Esophagus muscularis mucosa (tissue), 4 donors: ENCODE results near the gene LMF2. TPM values are rescaled to one million over a fixed set of nuclear protein-coding genes. Genes with fewer than 3 reads are reported as not detected.
A peak's percentile ranks its signal among the peaks of the same experiment; 100 is the strongest.

Experiments
- DNase-seq: peaks from one replicate; pipeline ENCODE4 v3.0.0-alpha.2; 2017; ENCODE audit errors: extremely low spot score
- H3K27ac ChIP-seq, 4 donors: fragments of 200-600 bp; sonication (generic); replicated peaks in 1 of 4; 1 replicate in 3 of 4; 2 replicates in 1 of 4; pipeline ENCODE4 v1.5.1; 2016 to 2019; ENCODE audit warnings: mild to moderate bottlenecking in 1 of 4
- H3K27me3 ChIP-seq, 4 donors: fragments of 200-600 bp; sonication (generic); one replicate each; pipeline versions ENCODE4 v1.5.1 to v1.6.0; 2016 to 2019
- H3K36me3 ChIP-seq, 4 donors: fragments of 200-600 bp; sonication (generic); one replicate each; pipeline ENCODE4 v1.5.1; 2016 to 2019
- H3K4me1 ChIP-seq, 4 donors: fragments of 200-600 bp; sonication (generic); one replicate each; pipeline ENCODE4 v1.5.1; 2016 to 2019
- H3K4me3 ChIP-seq, 4 donors: fragments of 200-600 bp; sonication (generic); 1 replicate in 2 of 4; 2 replicates in 2 of 4; pipeline ENCODE4 v1.5.1; 2016 to 2019; ENCODE audit warnings: mild to moderate bottlenecking in 4 of 4, moderate library complexity in 1 of 4
- H3K9me3 ChIP-seq, 4 donors: fragments of 200-600 bp; sonication (generic); 1 replicate in 3 of 4; 2 replicates in 1 of 4; pipeline ENCODE4 v1.5.1; 2016 to 2019
- EP300 ChIP-seq: sonication (generic); formaldehyde crosslinking; IDR thresholded peaks from one replicate; pipeline ENCODE4 v1.6.1; 2017; ENCODE audit warnings: antibody characterized with exemption
- POLR2A ChIP-seq: fragments of 450-650 bp; IDR thresholded peaks from one replicate; pipeline ENCODE4 v1.6.1; 2017; ENCODE audit warnings: antibody characterized with exemption, moderate library complexity, mild to moderate bottlenecking, low read depth
- POLR2AphosphoS5 ChIP-seq, 2 donors: sonication (generic); formaldehyde crosslinking; IDR thresholded peaks; one replicate each; pipeline ENCODE4 v1.6.1; 2017; ENCODE audit warnings: antibody characterized with exemption in 2 of 2
- WGBS: methylation state at CpG from one replicate; pipeline ENCODE4 v1.1.5; 2018; 5-methylcytosine and 5-hydroxymethylcytosine counted together
- intact Hi-C: fragments of 100-400 bp; cut with DNase I; formaldehyde crosslinking; loops from one replicate; pipeline ENCODE4 v1.15.1; 2023
- total RNA-seq, 4 donors: library from RNA; depleted of rRNA; stranded (reverse); fragments of >200 nt; gene quantifications; one replicate each; pipeline versions ENCODE4 v1.1.0 to v1.2.1, GENCODE V29; 2016
- TF ChIP-seq, protein P1 (sequence below), 3 experiments: fragments of 200-600 bp in 2 of 3; fragments of 450-650 bp in 1 of 3; sonication (generic) in 2 of 3; IDR thresholded peaks; one replicate each; pipeline ENCODE4 v1.5.1; 2017 to 2019; ENCODE audit warnings: antibody characterized with exemption in 3 of 3, mild to moderate bottlenecking in 2 of 3, moderate library complexity in 1 of 3

LMF2 gene
- total RNA-seq, 4 donors from 2014 or later = 34.9 to 67.1 (median 46.8) TPM

DNA sequence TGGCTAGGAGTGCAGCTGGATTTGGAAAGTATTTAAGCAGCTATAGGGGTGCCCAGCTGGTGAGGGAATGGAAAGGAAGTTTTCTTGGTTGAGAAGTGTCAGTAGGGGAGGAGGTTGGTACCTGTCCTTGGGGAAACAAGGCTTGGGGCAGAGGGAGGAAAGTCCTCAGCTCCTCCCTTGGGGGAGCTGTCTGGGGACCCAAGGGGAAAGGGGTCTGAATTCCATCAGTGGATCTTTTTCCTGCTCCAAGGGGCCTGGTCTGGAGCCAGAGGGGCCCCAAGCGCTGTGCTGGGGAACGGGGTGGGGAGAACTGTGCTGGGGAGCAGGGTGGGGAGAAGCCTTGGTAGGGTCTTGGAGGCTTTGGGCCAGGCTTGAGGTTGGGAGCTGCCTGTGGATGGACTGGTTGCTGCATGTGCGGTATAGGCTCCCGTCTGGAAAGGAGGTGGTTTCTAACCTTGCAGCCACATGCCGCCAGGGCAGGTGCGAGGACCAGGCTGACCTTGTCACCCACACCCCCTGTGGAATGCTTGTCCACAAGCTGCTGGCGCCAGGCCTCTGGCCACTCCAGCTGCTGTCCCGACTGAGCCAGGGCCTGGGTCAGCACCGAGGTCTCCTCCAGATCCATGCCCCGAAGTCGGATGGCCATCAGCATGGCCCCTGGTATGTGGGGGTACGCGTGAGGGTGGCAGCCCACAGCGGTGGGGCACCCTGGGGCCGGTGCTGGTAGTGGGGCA lies 21.3 kb upstream of the LMF2 start:
- intact Hi-C loops = loop anchor here (5.0 kb wide), 1 partner anchor 53 kb away; the partner anchor contains the start of gene CHKB
- DNase-seq = no peak
- peaks cover 0 to 4% (median 3%) of the 10 kb centered on the region in 4 donors for H3K36me3 ChIP-seq
- TF ChIP-seq POLR2A = no peak
- TF ChIP-seq POLR2AphosphoS5 (IDR thresholded peaks at IDR 0.05) = no peak
- TF ChIP-seq, protein P1, sequence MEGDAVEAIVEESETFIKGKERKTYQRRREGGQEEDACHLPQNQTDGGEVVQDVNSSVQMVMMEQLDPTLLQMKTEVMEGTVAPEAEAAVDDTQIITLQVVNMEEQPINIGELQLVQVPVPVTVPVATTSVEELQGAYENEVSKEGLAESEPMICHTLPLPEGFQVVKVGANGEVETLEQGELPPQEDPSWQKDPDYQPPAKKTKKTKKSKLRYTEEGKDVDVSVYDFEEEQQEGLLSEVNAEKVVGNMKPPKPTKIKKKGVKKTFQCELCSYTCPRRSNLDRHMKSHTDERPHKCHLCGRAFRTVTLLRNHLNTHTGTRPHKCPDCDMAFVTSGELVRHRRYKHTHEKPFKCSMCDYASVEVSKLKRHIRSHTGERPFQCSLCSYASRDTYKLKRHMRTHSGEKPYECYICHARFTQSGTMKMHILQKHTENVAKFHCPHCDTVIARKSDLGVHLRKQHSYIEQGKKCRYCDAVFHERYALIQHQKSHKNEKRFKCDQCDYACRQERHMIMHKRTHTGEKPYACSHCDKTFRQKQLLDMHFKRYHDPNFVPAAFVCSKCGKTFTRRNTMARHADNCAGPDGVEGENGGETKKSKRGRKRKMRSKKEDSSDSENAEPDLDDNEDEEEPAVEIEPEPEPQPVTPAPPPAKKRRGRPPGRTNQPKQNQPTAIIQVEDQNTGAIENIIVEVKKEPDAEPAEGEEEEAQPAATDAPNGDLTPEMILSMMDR (IDR thresholded peaks at IDR 0.05) = no peak
- TF ChIP-seq EP300 = no peak
- no peaks in the 10 kb centered on the region for H3K9me3 ChIP-seq
- H3K4me3 ChIP-seq = peak overlapping the region; percentile 62 to 72 (median 63)
- WGBS = 67% methylated on average over 15 of the region's 15 CpGs
- peaks cover 10 to 48% (median 33%) of the 10 kb centered on the region in 4 donors for H3K27me3 ChIP-seq
- H3K27ac ChIP-seq = peak overlapping the region; percentile 79 to 93 (median 88)
- peaks cover 45 to 83% (median 74%) of the 10 kb centered on the region in 4 donors for H3K4me1 ChIP-seq

DNA sequence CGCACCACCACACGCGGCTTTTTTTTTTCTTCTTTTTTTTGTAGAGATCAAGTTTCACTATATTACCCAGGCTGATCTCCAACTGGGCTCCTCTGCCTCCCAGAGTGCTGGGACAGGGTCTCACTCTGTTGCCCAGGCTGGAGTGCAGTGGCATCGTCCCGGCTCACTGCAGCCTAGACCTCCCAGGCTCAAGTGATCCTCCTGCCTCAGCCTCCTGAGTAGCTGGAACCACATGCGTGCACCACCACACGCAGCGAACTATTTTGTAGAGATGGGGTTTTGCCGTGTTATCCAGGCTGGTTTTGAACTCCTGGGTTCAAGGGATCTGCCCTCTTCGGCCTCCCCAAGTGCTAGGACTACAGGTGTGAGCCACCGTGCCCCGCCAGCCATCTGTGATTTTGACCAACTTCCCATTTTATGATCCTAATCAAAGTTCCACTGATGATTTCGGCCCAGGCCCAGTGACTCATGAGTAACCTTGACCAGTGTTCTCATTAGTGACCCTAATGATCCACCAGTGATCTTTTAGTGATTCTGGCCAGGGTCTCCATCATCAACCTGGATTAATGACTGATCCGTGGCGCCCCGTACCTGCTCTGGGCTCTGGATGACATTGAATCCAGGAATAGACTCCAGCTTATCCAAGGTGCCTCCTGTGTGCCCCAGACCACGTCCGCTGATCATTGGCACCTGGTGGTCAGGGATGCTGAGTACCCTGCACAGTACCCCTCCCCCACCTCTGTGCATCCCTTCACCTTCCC lies 20.6 kb upstream of the LMF2 start:
- Histone ChIP-seq H3K27ac (peak overlapping the region in 1 of 4 donors; percentile 93), H3K4me1 (peaks cover 45 to 87% (median 77%) of the 10 kb centered on the region in 4 donors), H3K4me3 (peak overlapping the region in 1 of 4 donors; percentile 72), H3K27me3 (peaks cover 10 to 41% (median 27%) of the 10 kb centered on the region in 4 donors), H3K9me3 (no peaks in the 10 kb centered on the region), H3K36me3 (peaks cover 7 to 11% (median 11%) of the 10 kb centered on the region in 4 donors)
- no peak for DNase-seq
- WGBS = 96% methylated on average over 14 of the region's 18 CpGs
- intact Hi-C loops = loop anchor here (5.0 kb wide), 1 partner anchor 54 kb away; the partner anchor contains the start of gene CHKB
- TF ChIP-seq, protein P1 (IDR thresholded peaks at IDR 0.05) = no peak
- TF ChIP-seq POLR2AphosphoS5 (IDR thresholded peaks at IDR 0.05) = no peak
- no peak for TF ChIP-seq EP300

DNA sequence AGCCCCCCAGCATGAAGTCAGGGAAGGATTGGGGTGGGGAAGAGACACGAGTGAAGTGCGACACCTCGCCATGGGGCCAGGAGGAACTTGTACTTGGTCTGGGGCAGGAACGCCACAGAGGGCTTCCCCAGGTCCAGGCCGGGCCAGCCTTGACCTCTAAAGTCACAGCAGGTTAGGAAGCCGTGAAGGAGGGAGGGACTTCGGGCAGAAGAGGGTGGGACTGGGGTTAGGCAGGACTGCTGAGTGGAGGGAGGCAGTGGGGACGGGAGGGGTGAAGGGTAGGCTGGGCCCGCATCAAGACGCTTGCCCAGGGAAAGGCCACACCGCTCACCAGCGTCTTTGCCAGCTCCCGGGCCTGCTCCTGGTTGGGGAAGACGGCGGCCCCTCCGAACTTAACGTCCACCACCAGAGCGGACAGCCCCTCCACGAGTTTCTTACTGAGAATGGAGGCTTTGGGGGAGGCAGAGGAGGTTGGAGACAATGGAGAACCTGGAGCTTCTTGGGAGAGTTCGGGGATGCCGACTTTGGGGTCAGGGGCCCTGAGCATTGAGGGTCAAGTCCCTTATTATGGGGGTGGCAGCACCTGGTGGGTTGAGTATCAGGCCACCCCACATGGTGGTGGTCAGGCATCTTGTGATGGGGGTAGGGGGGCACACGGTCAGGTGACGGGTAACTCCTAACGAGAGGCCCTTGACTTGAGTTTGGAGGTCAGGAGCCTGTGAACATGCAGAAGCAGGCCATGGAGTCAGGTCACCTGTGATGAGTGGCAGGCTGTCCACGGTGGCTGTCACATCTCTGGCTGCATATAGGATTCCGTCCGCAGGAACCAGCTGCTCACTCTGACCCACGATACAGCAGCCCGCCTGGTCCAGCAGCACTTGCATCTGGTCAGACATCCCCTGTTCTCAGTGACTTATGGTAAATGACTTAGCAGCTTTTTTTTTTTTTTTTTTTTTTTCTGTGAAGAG lies 19.6 kb upstream of the LMF2 start:
- intact Hi-C loops = loop anchor here (5.0 kb wide), 1 partner anchor 55 kb away; the partner anchor contains the start of gene CHKB
- Histone ChIP-seq H3K36me3 (peaks cover 14 to 21% (median 20%) of the 10 kb centered on the region in 4 donors), H3K27ac (peak overlapping the region; percentile 88 to 93 (median 90)), H3K4me1 (peaks cover 39 to 78% (median 69%) of the 10 kb centered on the region in 4 donors), H3K27me3 (peaks cover 10 to 31% (median 19%) of the 10 kb centered on the region in 4 donors), H3K4me3 (peak overlapping the region; percentile 64 to 75 (median 68)), H3K9me3 (no peaks in the 10 kb centered on the region)
- 68% methylated on average over 25 of the region's 29 CpGs for WGBS
- no peak for DNase-seq
- TF ChIP-seq EP300 (no peak), POLR2A (no peak), POLR2AphosphoS5 (IDR thresholded peaks at IDR 0.05) (peak in 1 of 2 donors; percentile 30)
- TF ChIP-seq, protein P1 (IDR thresholded peaks at IDR 0.05) = no peak
